ENCODE results near the gene ALX4.

Gene ALX4

DNA sequence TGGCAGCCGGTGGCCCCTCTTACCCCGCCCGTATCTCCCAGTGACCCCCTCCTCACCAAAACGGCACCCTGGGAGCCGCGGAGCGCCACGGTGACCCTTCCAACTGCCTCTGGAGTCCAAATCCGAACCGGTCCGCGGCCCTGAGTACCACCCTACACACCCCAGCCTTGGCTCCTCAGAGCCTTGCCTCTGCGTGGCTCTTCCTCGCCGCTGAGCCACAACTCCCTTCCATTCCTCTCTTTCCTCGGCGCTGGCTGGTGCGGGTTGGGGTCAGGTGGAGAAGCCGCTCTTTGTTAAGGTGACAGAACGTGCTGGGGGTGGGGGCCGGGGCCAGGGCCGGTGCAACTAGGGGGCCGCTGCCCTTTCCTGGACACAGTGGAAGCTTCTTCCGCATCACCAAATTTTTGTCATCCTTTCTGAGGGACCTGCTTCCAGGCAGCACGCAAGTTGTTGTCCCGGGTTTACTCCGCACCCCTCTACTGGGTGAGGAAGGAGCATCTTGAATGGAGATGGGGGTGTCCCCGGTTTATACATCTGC is 6.5 kb downstream of the ALX4 start:
- Histone ChIP-seq H3K36me3 (ENCODE audit: control insufficient read depth in 1 of 2, insufficient read depth in 2 of 2, low read length in 2 of 2) (no peaks in the 10 kb centered on the region), H3K4me1 (ENCODE audit: control insufficient read depth in 1 of 2, insufficient read depth in 2 of 2, low read length in 2 of 2) (peaks cover 10 to 16% of the 10 kb centered on the region in 2 donors), H3K27me3 (ENCODE audit: control insufficient read depth in 1 of 2, insufficient read depth in 2 of 2, low read length in 2 of 2) (peaks cover 63 to 74% of the 10 kb centered on the region in 2 donors), H3K4me3 (ENCODE audit: low read depth in 1 of 2, low read length in 2 of 2) (no peak overlapping the region), H3K27ac (ENCODE audit: low read depth, low read length) (no peak overlapping the region), H3K9me3 (ENCODE audit: control insufficient read depth in 1 of 2, low read length in 2 of 2) (no peaks in the 10 kb centered on the region), H3K9ac (ENCODE audit: low read depth in 1 of 2, low read length in 2 of 2) (no peak overlapping the region)

DNA sequence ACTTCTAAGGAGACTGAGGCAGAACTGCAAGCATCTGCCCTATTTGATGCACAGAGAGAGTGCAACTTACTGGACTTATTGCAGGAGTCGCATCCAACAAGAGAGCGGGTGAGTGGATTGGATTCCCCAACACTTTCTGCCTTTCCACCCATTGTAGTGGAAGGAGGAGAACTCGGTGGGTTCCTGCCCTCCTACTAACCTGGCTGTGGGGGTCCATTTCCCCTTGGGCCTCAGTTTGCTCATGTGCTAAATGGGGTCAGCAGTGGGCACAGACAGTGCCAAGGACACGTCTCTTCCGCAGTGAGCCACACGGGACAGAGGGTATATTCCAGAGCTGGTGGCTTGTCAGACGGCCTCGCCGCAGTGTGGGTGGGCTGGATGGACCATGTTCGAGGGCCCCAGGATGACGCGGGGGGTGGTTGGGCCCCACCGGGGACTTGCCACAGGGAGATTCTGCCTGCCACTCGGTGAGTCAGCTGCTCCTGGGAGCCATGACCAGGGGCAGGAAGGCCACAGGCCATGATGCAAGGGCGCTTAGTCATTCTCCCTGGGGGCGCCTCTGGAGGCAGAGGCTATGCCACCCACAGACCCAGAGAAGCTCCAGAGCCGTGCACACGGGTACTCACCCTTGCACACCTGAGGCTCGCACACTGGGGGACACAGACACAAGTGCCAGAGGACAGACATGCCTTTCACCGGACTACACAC is 8.2 kb downstream of the ALX4 start:
- H3K9ac ChIP-seq (ENCODE audit: low read depth in 1 of 2, low read length in 2 of 2) = no peak overlapping the region
- no peaks in the 10 kb centered on the region for H3K9me3 ChIP-seq (ENCODE audit: control insufficient read depth in 1 of 2, low read length in 2 of 2)
- H3K4me1 ChIP-seq (ENCODE audit: control insufficient read depth in 1 of 2, insufficient read depth in 2 of 2, low read length in 2 of 2) = peaks cover 10 to 16% of the 10 kb centered on the region in 2 donors
- peaks cover 47 to 56% of the 10 kb centered on the region in 2 donors for H3K27me3 ChIP-seq (ENCODE audit: control insufficient read depth in 1 of 2, insufficient read depth in 2 of 2, low read length in 2 of 2)
- H3K4me3 ChIP-seq (ENCODE audit: low read depth in 1 of 2, low read length in 2 of 2) = no peak overlapping the region
- no peak overlapping the region for H3K27ac ChIP-seq (ENCODE audit: low read depth, low read length)
- no peaks in the 10 kb centered on the region for H3K36me3 ChIP-seq (ENCODE audit: control insufficient read depth in 1 of 2, insufficient read depth in 2 of 2, low read length in 2 of 2)

DNA sequence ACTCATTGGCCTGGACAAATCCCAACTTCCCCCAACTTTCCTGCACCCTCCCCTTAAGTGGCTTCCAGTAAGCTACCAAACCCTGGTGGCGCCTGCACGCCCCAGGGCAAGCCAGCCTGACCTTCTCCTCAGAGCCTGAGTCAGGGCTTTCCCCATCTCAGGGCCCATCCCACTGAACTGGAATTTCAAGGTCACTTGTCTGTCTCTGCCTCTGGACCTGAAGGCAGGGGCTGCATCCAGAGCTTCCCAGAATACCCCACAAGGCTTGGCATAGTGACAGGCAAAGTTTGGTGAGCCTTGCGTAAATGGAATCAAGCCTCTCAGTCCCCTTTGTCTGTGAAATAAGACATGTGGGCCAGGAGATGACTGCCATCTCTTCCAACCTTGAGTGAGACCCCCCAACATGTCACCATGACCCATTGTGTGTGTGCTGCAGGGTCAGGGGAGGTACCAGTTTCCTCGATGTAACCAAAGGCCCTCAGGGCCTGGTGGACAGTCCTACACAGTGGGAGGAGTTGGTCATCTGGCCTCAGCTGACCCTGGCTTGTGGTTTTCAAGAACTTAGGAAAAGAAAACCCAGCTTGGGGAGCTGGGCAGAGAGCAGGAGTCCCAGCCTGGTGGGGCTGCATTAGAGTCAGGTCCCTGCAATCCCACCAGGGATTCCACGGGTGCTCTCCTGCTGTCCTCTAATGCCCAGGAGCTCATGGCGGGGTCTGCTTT is 8.9 kb downstream of the ALX4 start:
- H3K27ac ChIP-seq (ENCODE audit: low read depth, low read length) = no peak overlapping the region
- H3K9ac ChIP-seq (ENCODE audit: low read depth in 1 of 2, low read length in 2 of 2) = no peak overlapping the region
- no peak overlapping the region for H3K4me3 ChIP-seq (ENCODE audit: low read depth in 1 of 2, low read length in 2 of 2)
- H3K4me1 ChIP-seq (ENCODE audit: control insufficient read depth in 1 of 2, insufficient read depth in 2 of 2, low read length in 2 of 2) = peaks cover 10 to 14% of the 10 kb centered on the region in 2 donors
- no peaks in the 10 kb centered on the region for H3K9me3 ChIP-seq (ENCODE audit: control insufficient read depth in 1 of 2, low read length in 2 of 2)
- no peaks in the 10 kb centered on the region for H3K36me3 ChIP-seq (ENCODE audit: control insufficient read depth in 1 of 2, insufficient read depth in 2 of 2, low read length in 2 of 2)
- H3K27me3 ChIP-seq (ENCODE audit: control insufficient read depth in 1 of 2, insufficient read depth in 2 of 2, low read length in 2 of 2) = peaks cover 40 to 49% of the 10 kb centered on the region in 2 donors

DNA sequence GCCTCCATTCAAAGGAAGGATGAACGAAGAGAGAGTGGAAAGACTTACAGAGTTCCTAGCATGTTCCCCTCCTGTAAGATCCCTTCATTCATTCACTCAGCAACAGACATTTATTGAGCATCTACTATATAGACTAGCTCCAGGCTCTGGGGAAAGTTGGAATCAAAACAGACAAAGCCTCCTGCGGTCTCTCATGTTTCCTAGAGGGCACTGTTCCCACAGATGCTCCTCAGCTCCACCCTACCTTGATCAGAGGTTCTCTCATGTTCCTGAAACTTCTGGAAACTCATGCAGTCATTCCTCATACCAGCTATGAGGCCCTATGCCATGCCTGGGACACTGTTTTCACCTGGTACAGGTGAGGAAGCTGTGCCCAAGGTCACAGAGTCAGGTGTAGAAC is 11.1 kb downstream of the ALX4 start:
- Histone ChIP-seq H3K36me3 (ENCODE audit: control insufficient read depth in 1 of 2, insufficient read depth in 2 of 2, low read length in 2 of 2) (no peaks in the 10 kb centered on the region), H3K9ac (ENCODE audit: low read depth in 1 of 2, low read length in 2 of 2) (no peak overlapping the region), H3K4me3 (ENCODE audit: low read depth in 1 of 2, low read length in 2 of 2) (no peak overlapping the region), H3K9me3 (ENCODE audit: control insufficient read depth in 1 of 2, low read length in 2 of 2) (no peaks in the 10 kb centered on the region), H3K4me1 (ENCODE audit: control insufficient read depth in 1 of 2, insufficient read depth in 2 of 2, low read length in 2 of 2) (peaks cover 0 to under 1% of the 10 kb centered on the region in 2 donors), H3K27ac (ENCODE audit: low read depth, low read length) (no peak overlapping the region), H3K27me3 (ENCODE audit: control insufficient read depth in 1 of 2, insufficient read depth in 2 of 2, low read length in 2 of 2) (peaks cover 20 to 28% of the 10 kb centered on the region in 2 donors)

DNA sequence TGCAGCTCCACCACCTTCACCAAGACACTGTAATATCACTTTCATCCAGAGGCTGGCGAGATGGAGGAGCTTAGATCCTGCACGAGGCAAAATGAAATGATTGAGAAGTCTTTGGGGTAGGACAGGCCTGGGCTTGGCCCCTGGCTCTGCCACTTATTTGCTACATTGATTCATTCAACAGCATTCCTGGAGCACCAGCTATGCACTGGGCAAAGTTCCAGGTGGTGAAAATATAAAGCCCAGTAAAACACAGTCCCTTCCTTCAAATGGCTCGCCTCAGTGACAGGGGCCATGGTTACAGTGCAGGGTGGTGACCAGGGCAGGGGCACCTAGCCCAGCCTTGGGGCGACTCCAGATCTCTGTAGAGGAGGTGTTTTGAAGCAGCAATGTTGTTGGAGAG is 19.7 kb downstream of the ALX4 start:
- Histone ChIP-seq H3K27ac (ENCODE audit: low read depth, low read length) (no peak overlapping the region), H3K9ac (ENCODE audit: low read depth in 1 of 2, low read length in 2 of 2) (no peak overlapping the region), H3K36me3 (ENCODE audit: control insufficient read depth in 1 of 2, insufficient read depth in 2 of 2, low read length in 2 of 2) (no peaks in the 10 kb centered on the region), H3K27me3 (ENCODE audit: control insufficient read depth in 1 of 2, insufficient read depth in 2 of 2, low read length in 2 of 2) (peaks cover 0 to 6% of the 10 kb centered on the region in 2 donors), H3K4me1 (ENCODE audit: control insufficient read depth in 1 of 2, insufficient read depth in 2 of 2, low read length in 2 of 2) (no peaks in the 10 kb centered on the region), H3K9me3 (ENCODE audit: control insufficient read depth in 1 of 2, low read length in 2 of 2) (no peaks in the 10 kb centered on the region), H3K4me3 (ENCODE audit: low read depth in 1 of 2, low read length in 2 of 2) (no peak overlapping the region)

DNA sequence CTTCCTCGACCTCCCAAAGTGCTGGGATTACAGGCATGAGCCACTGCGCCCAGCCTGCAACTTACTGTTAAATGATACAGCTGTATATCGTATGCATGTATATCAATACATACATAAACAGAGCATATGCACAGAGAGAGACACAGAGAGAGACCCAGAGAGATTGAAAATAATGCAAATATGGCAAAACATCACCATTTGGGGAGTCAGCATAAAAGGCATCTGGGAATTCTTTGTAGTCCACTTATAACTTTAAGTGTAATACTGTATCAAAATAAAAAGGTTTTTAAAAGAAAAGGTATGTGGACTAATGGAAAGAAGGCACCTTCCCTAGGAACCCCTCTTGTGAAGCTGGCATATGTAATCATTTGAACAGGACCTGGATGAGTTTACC is 21.8 kb downstream of the ALX4 start:
- H3K27ac ChIP-seq (ENCODE audit: low read depth, low read length) = no peak overlapping the region
- no peaks in the 10 kb centered on the region for H3K4me1 ChIP-seq (ENCODE audit: control insufficient read depth in 1 of 2, insufficient read depth in 2 of 2, low read length in 2 of 2)
- H3K27me3 ChIP-seq (ENCODE audit: control insufficient read depth in 1 of 2, insufficient read depth in 2 of 2, low read length in 2 of 2) = peaks cover 0 to 6% of the 10 kb centered on the region in 2 donors
- no peaks in the 10 kb centered on the region for H3K36me3 ChIP-seq (ENCODE audit: control insufficient read depth in 1 of 2, insufficient read depth in 2 of 2, low read length in 2 of 2)
- no peak overlapping the region for H3K4me3 ChIP-seq (ENCODE audit: low read depth in 1 of 2, low read length in 2 of 2)
- H3K9ac ChIP-seq (ENCODE audit: low read depth in 1 of 2, low read length in 2 of 2) = no peak overlapping the region
- H3K9me3 ChIP-seq (ENCODE audit: control insufficient read depth in 1 of 2, low read length in 2 of 2) = no peaks in the 10 kb centered on the region

DNA sequence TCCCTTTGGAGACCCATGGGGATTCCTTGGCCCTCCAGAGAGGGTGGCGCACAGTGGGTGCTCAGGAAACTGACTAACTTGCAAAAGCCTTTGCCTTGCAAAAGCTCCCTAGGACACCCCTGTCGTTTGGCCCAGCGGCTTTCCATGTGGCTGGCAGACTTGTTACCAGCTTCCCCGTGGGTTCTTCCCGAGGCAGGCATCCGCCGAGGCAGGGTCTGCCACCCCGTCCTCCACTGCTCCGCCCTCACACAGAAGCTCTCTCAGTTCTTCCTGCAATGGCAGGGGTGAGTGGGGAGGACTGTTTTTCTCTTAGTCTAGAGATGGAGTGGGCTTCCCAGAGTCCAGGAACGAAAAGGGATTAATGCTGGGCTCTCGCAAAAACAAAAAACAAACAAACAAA is 23.0 kb downstream of the ALX4 start:
- Histone ChIP-seq H3K9me3 (ENCODE audit: control insufficient read depth in 1 of 2, low read length in 2 of 2) (no peaks in the 10 kb centered on the region), H3K4me3 (ENCODE audit: low read depth in 1 of 2, low read length in 2 of 2) (no peak overlapping the region)

DNA sequence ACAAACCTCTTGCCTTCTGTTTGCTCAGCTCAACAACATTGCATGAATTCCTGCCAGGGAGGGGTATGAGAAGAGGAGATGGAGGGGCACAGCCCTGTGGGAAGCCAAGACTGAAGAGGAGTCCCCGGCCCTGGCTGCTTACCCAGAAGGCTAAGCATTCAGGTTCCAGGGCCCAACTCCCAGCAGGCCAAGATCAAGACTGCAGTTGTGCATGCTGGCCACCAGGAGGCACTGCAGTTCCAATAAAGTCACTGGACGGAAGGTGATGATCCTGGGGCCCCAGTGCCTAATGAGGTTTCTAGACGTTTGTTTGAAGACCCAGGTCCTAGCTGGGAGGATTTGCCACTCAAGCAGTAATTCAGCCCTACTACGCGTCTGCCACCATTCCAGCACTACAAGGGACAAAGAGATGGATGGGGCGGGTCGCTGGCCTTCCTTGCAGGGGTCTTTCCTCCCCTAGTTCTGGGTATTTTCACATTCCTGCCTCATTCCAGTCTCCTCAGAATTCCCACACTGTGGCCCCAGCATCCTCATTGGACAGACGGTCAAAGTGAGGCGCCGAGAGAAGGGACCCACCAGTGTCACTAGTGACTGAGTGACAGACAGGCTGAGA is 23.6 kb downstream of the ALX4 start:
- H3K27me3 ChIP-seq (ENCODE audit: control insufficient read depth in 1 of 2, insufficient read depth in 2 of 2, low read length in 2 of 2) = peaks cover 0 to 6% of the 10 kb centered on the region in 2 donors
- H3K36me3 ChIP-seq (ENCODE audit: control insufficient read depth in 1 of 2, insufficient read depth in 2 of 2, low read length in 2 of 2) = no peaks in the 10 kb centered on the region
- no peak overlapping the region for H3K9ac ChIP-seq (ENCODE audit: low read depth in 1 of 2, low read length in 2 of 2)
- H3K4me3 ChIP-seq (ENCODE audit: low read depth in 1 of 2, low read length in 2 of 2) = no peak overlapping the region
- no peaks in the 10 kb centered on the region for H3K9me3 ChIP-seq (ENCODE audit: control insufficient read depth in 1 of 2, low read length in 2 of 2)
- no peak overlapping the region for H3K27ac ChIP-seq (ENCODE audit: low read depth, low read length)
- H3K4me1 ChIP-seq (ENCODE audit: control insufficient read depth in 1 of 2, insufficient read depth in 2 of 2, low read length in 2 of 2) = no peaks in the 10 kb centered on the region

More for the DNA sequence above, 23.0 kb downstream of the ALX4 start:
- Histone ChIP-seq H3K4me1 (ENCODE audit: control insufficient read depth in 1 of 2, insufficient read depth in 2 of 2, low read length in 2 of 2) (no peaks in the 10 kb centered on the region), H3K27me3 (ENCODE audit: control insufficient read depth in 1 of 2, insufficient read depth in 2 of 2, low read length in 2 of 2) (peaks cover 0 to 6% of the 10 kb centered on the region in 2 donors), H3K36me3 (ENCODE audit: control insufficient read depth in 1 of 2, insufficient read depth in 2 of 2, low read length in 2 of 2) (no peaks in the 10 kb centered on the region), H3K9ac (ENCODE audit: low read depth in 1 of 2, low read length in 2 of 2) (no peak overlapping the region), H3K27ac (ENCODE audit: low read depth, low read length) (no peak overlapping the region)

DNA sequence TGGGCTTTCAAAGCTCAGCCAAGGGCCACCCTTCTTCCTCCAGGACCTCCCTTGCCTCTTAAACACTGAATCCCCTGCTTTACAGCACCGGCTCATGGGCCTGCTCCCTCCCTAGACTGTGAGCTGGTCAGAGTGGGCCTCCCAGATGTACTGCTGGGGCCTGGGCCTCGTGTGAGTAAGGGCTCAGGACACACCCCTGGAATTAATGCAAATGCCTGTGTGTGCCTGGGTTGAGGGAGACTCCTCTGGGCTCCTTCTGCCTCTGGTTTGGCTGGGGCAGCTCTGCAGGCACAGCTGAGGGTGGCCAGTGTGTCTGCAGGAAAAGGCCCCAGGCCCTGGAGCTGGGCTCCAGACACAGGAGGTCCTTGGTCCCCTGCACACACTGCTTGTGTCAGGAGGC is 24.2 kb downstream of the ALX4 start:
- Histone ChIP-seq H3K27ac (ENCODE audit: low read depth, low read length) (no peak overlapping the region), H3K4me3 (ENCODE audit: low read depth in 1 of 2, low read length in 2 of 2) (no peak overlapping the region), H3K27me3 (ENCODE audit: control insufficient read depth in 1 of 2, insufficient read depth in 2 of 2, low read length in 2 of 2) (peaks cover 0 to 4% of the 10 kb centered on the region in 2 donors), H3K9ac (ENCODE audit: low read depth in 1 of 2, low read length in 2 of 2) (no peak overlapping the region), H3K36me3 (ENCODE audit: control insufficient read depth in 1 of 2, insufficient read depth in 2 of 2, low read length in 2 of 2) (no peaks in the 10 kb centered on the region), H3K4me1 (ENCODE audit: control insufficient read depth in 1 of 2, insufficient read depth in 2 of 2, low read length in 2 of 2) (no peaks in the 10 kb centered on the region), H3K9me3 (ENCODE audit: control insufficient read depth in 1 of 2, low read length in 2 of 2) (no peaks in the 10 kb centered on the region)

DNA sequence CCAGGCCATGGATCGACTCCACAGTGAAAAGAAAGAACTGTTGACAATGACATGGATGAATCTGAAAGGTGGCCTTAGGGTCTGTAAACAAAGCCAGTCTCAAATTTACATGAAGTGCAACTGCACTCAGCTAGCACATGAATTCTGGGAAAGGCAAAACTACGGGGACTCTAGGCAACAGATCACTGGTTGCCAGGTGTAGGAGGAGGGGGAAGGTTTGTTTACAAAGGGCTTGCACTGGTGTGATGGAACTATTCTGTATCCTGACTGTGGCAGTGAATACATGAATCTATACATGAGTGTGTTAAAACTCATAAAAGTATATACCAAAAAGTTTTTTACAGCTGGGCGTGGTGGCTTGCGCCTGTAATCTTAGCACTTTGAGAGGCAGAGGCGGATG is 27.3 kb downstream of the ALX4 start:
- H3K4me1 ChIP-seq (ENCODE audit: control insufficient read depth in 1 of 2, insufficient read depth in 2 of 2, low read length in 2 of 2) = no peaks in the 10 kb centered on the region
- H3K9me3 ChIP-seq (ENCODE audit: control insufficient read depth in 1 of 2, low read length in 2 of 2) = no peaks in the 10 kb centered on the region
- H3K36me3 ChIP-seq (ENCODE audit: control insufficient read depth in 1 of 2, insufficient read depth in 2 of 2, low read length in 2 of 2) = no peaks in the 10 kb centered on the region
- no peak overlapping the region for H3K4me3 ChIP-seq (ENCODE audit: low read depth in 1 of 2, low read length in 2 of 2)
- no peak overlapping the region for H3K27ac ChIP-seq (ENCODE audit: low read depth, low read length)
- H3K9ac ChIP-seq (ENCODE audit: low read depth in 1 of 2, low read length in 2 of 2) = no peak overlapping the region
- H3K27me3 ChIP-seq (ENCODE audit: control insufficient read depth in 1 of 2, insufficient read depth in 2 of 2, low read length in 2 of 2) = no peaks in the 10 kb centered on the region

Measured in duodenal mucosa (tissue), 2 donors.